ENCODE results near the gene PACSIN2. TPM values are rescaled to one million over a fixed set of nuclear protein-coding genes. Genes with fewer than 3 reads are reported as not detected.
A peak's percentile ranks its signal among the peaks of the same experiment; 100 is the strongest.

Gene PACSIN2
- total RNA-seq, 2 donors from 2014 or later = 78.0 to 87.1 TPM

DNA sequence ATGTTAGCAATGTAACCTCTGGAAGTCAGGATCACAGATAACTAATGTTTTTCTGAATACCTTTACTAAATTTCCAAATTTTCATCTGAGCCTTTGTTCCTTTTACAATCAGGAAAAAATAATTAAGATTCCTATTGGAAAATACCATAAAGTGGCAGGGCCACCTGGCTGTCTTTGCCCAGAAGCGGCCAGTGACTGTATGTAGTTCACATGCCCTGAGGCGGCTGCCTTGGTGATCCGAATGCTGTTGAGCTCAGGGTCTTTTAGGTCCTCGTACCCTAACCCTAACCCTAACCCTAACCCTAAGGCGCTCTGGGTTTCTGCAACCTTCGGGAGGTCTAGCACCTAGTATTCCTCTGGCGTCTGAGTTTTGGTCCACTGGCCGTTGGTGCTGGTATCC, 149.4 kb downstream of the PACSIN2 start:
- intact Hi-C loops (cut with DNase I) = loop anchor here (5.0 kb wide), 3 partner anchors 102 to 167 kb away; partner anchors contain the start of gene PACSIN2
- Histone ChIP-seq H3K27me3 (replicated peaks; ENCODE audit: insufficient read depth) (no peaks in the 10 kb centered on the region), H3K27ac (no peak overlapping the region), H3K4me3 (no peak overlapping the region), H3K36me3 (no peaks in the 10 kb centered on the region), H3K9me3 (no peaks in the 10 kb centered on the region), H3K4me1 (replicated peaks) (peaks cover 8% of the 10 kb centered on the region)
- no peak for DNase-seq (ENCODE audit: low spot score)
- WGBS = 87% methylated on average over 8 of the region's 8 CpGs
- TF ChIP-seq POLR2A (IDR thresholded peaks at IDR 0.05) = no peak
- TF ChIP-seq, protein P1, sequence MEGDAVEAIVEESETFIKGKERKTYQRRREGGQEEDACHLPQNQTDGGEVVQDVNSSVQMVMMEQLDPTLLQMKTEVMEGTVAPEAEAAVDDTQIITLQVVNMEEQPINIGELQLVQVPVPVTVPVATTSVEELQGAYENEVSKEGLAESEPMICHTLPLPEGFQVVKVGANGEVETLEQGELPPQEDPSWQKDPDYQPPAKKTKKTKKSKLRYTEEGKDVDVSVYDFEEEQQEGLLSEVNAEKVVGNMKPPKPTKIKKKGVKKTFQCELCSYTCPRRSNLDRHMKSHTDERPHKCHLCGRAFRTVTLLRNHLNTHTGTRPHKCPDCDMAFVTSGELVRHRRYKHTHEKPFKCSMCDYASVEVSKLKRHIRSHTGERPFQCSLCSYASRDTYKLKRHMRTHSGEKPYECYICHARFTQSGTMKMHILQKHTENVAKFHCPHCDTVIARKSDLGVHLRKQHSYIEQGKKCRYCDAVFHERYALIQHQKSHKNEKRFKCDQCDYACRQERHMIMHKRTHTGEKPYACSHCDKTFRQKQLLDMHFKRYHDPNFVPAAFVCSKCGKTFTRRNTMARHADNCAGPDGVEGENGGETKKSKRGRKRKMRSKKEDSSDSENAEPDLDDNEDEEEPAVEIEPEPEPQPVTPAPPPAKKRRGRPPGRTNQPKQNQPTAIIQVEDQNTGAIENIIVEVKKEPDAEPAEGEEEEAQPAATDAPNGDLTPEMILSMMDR (IDR thresholded peaks at IDR 0.05) = no peak
- no peak for TF ChIP-seq POLR2AphosphoS5 (IDR thresholded peaks at IDR 0.05)

DNA sequence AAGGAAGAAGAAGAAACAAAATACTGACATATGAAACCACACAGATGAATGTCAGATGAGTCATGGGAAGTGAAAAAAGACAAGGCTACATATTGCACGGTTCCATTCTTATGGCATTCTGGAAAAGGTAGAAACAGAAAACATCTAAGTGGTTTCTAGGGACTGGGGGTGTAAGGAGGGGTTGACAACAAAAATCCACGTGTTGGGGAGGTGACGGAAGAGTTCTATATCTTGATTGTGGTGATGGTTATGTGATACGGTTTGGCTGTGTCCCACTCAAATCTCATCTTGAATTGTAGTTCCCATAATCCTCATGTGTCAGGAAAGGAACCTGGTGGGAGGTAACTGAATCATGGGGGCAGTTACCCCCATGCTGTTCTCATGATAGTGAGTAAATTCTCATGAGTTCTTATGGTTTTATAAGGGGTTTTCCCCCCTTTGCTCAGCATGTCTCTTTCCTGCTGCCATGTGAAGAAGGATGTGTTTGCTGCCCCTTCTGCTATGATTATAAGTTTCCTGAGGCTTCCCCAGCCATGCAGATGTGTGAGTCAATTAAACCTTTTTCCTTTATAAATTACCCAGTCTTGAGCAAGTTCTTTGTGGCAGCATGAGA, 151.5 kb downstream of the PACSIN2 start:
- Histone ChIP-seq H3K27me3 (replicated peaks; ENCODE audit: insufficient read depth) (no peaks in the 10 kb centered on the region), H3K4me3 (no peak overlapping the region), H3K4me1 (replicated peaks) (peaks cover under 1% of the 10 kb centered on the region), H3K27ac (peak overlapping the region in 1 of 2 donors; percentile 37), H3K36me3 (no peaks in the 10 kb centered on the region), H3K9me3 (no peaks in the 10 kb centered on the region)
- DNase-seq (ENCODE audit: low spot score) = no peak
- WGBS = 42% methylated on average over 4 of the region's 4 CpGs
- TF ChIP-seq POLR2AphosphoS5 (IDR thresholded peaks at IDR 0.05) (no peak), POLR2A (IDR thresholded peaks at IDR 0.05) (no peak)
- TF ChIP-seq, protein P1 (IDR thresholded peaks at IDR 0.05) = no peak
- intact Hi-C loops (cut with DNase I) = no loop called here

DNA sequence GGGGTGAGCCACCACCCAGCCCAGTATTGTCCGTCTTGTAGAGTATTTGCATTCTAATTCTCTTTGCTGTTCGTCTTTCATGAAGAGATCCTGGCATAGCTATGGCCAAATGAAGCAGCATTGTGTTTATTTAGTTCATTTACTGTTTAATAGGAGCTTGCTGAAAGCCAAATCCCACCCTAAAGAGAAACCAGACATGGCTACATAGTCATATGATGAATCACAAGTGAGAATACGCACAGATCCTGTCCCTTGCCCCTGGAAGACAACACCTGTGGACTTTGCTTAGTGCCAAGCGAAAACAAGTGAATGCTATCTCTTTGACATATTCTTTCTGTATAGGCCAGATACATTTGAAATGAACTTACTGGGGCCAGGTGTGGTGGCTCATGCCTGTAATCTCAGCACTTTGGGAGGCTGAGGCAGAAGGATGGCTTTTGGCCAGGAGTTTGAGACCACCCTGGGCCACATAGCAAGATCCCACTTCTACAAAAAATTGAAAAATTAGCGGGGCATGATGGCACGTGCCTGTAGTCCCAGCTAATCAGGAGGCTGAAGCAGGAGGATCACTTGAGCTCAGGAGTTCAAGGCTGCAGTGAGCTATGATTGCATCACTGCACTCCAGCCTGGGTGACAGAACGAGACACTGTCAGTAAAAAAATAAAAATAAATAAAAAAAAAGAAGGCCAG, 152.8 kb downstream of the PACSIN2 start:
- H3K36me3 ChIP-seq = no peaks in the 10 kb centered on the region
- peak overlapping the region; percentile 39 to 63 for H3K27ac ChIP-seq
- peak; percentile 91 for TF ChIP-seq POLR2AphosphoS5 (IDR thresholded peaks at IDR 0.05)
- TF ChIP-seq, protein P1 (IDR thresholded peaks at IDR 0.05) = no peak
- TF ChIP-seq POLR2A (IDR thresholded peaks at IDR 0.05) = peak; percentile 20
- H3K9me3 ChIP-seq = no peaks in the 10 kb centered on the region
- no peak overlapping the region for H3K4me3 ChIP-seq
- no peaks in the 10 kb centered on the region for H3K27me3 ChIP-seq (replicated peaks; ENCODE audit: insufficient read depth)
- intact Hi-C loops (cut with DNase I) = no loop called here
- H3K4me1 ChIP-seq (replicated peaks) = no peaks in the 10 kb centered on the region
- DNase-seq (ENCODE audit: low spot score) = peak; percentile 42
- WGBS = 71% methylated on average over 7 of the region's 7 CpGs

DNA sequence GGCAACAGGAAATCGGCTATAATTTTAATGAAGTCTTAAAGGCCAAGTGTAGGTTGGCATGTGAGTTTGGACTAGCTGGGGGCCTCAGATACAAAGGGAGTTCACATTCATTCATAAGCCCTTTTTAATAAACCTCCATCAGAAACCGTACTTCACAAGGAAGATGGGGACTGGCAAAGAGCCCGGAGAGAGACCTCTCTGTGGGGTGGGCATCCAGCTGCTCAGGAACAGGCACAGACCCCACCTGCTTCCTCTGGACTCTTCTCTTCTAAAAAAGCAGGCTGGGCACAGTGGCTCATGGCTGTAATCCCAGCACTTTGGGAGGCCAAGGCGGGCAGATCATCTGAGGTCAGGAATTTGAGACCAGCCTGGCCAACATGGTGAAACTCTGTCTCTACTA, 154.0 kb downstream of the PACSIN2 start:
- no peaks in the 10 kb centered on the region for H3K36me3 ChIP-seq
- H3K27me3 ChIP-seq (replicated peaks; ENCODE audit: insufficient read depth) = no peaks in the 10 kb centered on the region
- H3K4me3 ChIP-seq = no peak overlapping the region
- intact Hi-C loops (cut with DNase I) = no loop called here
- WGBS = 31% methylated on average over 4 of the region's 4 CpGs
- H3K4me1 ChIP-seq (replicated peaks) = no peaks in the 10 kb centered on the region
- DNase-seq (ENCODE audit: low spot score) = no peak
- TF ChIP-seq, protein P1 (IDR thresholded peaks at IDR 0.05) = no peak
- TF ChIP-seq POLR2AphosphoS5 (IDR thresholded peaks at IDR 0.05) = no peak
- TF ChIP-seq POLR2A (IDR thresholded peaks at IDR 0.05) = no peak
- peak overlapping the region in 1 of 2 donors; percentile 63 for H3K27ac ChIP-seq
- no peaks in the 10 kb centered on the region for H3K9me3 ChIP-seq
